ENCODE results near the gene CELA1. TPM values are rescaled to one million over a fixed set of nuclear protein-coding genes. Genes with fewer than 3 reads are reported as not detected.

CELA1 gene
- total RNA-seq, 1 experiment from 2014 or later: not detected

DNA sequence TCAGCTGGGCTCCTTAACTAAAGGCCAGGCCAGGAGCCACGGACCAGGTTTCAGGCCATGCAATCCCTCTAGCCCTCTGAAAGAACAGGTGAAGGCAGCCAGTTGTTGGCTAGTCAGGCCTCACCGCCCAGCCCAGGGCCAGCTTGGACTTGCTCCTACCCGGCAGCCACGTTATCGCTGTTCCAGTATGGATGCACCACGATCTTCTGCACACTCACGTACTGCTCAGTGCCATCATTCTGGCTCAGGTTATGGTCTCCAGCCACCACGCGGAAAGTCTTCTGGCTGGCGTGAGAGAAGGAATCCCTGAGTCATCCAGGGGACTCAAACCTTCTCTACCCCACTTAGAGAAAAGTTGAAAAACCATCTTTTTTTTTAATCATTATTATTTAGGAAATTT is 4.1 kb downstream of the CELA1 start:
- Histone ChIP-seq H3K4me2 (ENCODE audit: insufficient read depth, insufficient read length, low read length) (no peak overlapping the region), H3K14ac (ENCODE audit: insufficient read depth, low read length) (no peak overlapping the region), H3K27me3 (ENCODE audit: insufficient read depth, low read length) (no peaks in the 10 kb centered on the region), H2BK120ac (ENCODE audit: low read depth, low read length, poor library complexity, severe bottlenecking) (no peak overlapping the region), H3K18ac (ENCODE audit: insufficient read length, low read depth, low read length) (no peak overlapping the region), H4K91ac (ENCODE audit: insufficient read length, low read depth, low read length) (no peak overlapping the region), H3K79me2 (ENCODE audit: insufficient read depth, low read length) (no peaks in the 10 kb centered on the region), H4K20me1 (ENCODE audit: control insufficient read depth, insufficient read depth, insufficient read length) (no peaks in the 10 kb centered on the region), H3K23me2 (ENCODE audit: insufficient read length, low read depth, low read length, poor library complexity, severe bottlenecking) (no peaks in the 10 kb centered on the region), H3K9me3 (ENCODE audit: control insufficient read depth, low read depth, low read length) (no peaks in the 10 kb centered on the region), H2BK20ac (ENCODE audit: low read depth, low read length, poor library complexity, severe bottlenecking) (no peak overlapping the region), H4K5ac (ENCODE audit: insufficient read length, low read depth, low read length) (no peak overlapping the region), H2BK12ac (ENCODE audit: insufficient read length, low read depth, low read length) (no peak overlapping the region), H3K23ac (ENCODE audit: insufficient read length, low read depth, low read length) (no peak overlapping the region), H3K27ac (ENCODE audit: insufficient read length, low read depth, low read length) (no peak overlapping the region), H3K56ac (ENCODE audit: insufficient read length, low read depth, low read length) (no peak overlapping the region), H2BK15ac (ENCODE audit: low read depth, low read length) (no peak overlapping the region), H3T11ph (ENCODE audit: low read length) (no peak overlapping the region), H3K4ac (ENCODE audit: low read depth, low read length) (no peak overlapping the region), H2BK5ac (ENCODE audit: insufficient read length, low read length) (no peak overlapping the region), H4K8ac (replicated peaks; ENCODE audit: insufficient read length, low read depth, low read length) (no peak overlapping the region), H3K4me1 (ENCODE audit: insufficient read depth, low read length) (no peaks in the 10 kb centered on the region), H2AK5ac (ENCODE audit: insufficient read length, low read length) (no peak overlapping the region), H3K9ac (ENCODE audit: extremely low read depth, insufficient read length, low read length) (no peak overlapping the region), H2AFZ (ENCODE audit: low read length) (no peak overlapping the region), H3K79me1 (ENCODE audit: insufficient read depth, low read depth, low read length, poor library complexity, severe bottlenecking) (no peaks in the 10 kb centered on the region)
- H3K9me3 Mint-ChIP-seq: no peaks in the 10 kb centered on the region
- TF ChIP-seq, protein P1, sequence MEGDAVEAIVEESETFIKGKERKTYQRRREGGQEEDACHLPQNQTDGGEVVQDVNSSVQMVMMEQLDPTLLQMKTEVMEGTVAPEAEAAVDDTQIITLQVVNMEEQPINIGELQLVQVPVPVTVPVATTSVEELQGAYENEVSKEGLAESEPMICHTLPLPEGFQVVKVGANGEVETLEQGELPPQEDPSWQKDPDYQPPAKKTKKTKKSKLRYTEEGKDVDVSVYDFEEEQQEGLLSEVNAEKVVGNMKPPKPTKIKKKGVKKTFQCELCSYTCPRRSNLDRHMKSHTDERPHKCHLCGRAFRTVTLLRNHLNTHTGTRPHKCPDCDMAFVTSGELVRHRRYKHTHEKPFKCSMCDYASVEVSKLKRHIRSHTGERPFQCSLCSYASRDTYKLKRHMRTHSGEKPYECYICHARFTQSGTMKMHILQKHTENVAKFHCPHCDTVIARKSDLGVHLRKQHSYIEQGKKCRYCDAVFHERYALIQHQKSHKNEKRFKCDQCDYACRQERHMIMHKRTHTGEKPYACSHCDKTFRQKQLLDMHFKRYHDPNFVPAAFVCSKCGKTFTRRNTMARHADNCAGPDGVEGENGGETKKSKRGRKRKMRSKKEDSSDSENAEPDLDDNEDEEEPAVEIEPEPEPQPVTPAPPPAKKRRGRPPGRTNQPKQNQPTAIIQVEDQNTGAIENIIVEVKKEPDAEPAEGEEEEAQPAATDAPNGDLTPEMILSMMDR (conservative IDR thresholded peaks at IDR 0.05): no peak
- peaks cover 12% of the 10 kb centered on the region in 2 experiments for H3K4me1 Mint-ChIP-seq
- H3K27me3 Mint-ChIP-seq (ENCODE audit: low read depth): no peaks in the 10 kb centered on the region; the same call in 1 of the 2 replicates
- no peak for DNase-seq
- WGBS (ENCODE audit: extremely low coverage, insufficient read length, low lambda C conversion rate): no CpG with 5 or more reads among the region's 10 CpGs
- no peaks in the 10 kb centered on the region for H3K36me3 Mint-ChIP-seq (ENCODE audit: insufficient read depth in 1 of 3, low read depth in 3 of 3)
- H3K4me3 Mint-ChIP-seq: no peak overlapping the region
- no peak overlapping the region for H3K27ac Mint-ChIP-seq

All from H9 (cell line).